ENCODE data around the gene TMEM140. TPM values are rescaled to one million over a fixed set of nuclear protein-coding genes. Genes with fewer than 3 reads are reported as not detected.
"Not testable (repeated sequence)": the region's sequence is repeated elsewhere in the genome, so short reads cannot be mapped to it uniquely, and the experiment has no call there.

TMEM140 gene
- total and polyA plus RNA-seq, 9 of the 15 experiments (the other 6 are each of a cell fraction or from before 2014, with no cell fraction given): 0.03 to 0.82 (median 0.23) TPM

DNA sequence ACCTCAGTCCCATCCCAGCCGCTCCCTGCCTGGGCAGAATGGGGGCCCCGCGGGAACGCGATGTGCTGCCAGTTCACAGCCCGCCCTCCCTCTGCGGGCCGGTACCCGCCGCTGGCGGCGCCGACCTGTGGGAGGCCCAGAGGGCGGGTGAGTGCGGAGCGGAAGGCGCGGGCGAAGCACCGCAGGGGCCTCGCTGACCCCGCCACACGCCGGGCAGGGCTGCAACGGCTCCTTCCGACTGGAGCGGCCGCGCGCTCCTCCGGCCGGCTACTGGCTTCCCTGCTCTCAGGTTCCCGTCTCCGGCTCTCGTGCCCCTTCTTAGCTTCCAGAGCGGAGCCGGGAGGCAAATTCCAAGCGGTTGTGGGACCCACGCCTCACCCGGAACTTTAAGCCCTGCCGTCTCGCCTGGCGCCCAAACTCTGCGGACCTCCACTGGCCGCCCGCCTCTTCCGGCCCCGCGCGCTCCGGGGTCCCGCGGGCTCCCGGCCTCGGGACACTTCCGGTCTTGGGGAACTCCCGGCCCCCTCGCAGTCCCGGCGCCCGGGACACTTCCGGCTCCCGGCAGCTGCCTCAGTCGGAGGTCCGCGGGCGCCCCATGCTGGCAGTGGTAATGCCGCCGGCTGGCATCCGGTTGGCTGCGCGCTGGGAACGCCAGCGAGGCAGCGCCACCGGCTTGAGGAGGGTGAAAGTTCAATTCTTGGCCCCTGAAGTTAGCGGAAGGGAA, 22.6 kb downstream of the TMEM140 start, which contains the start of gene CYREN (continued):
- TF ChIP-seq HOXB6 (CRISPR knock-in tag; IDR thresholded peaks at IDR 0.05; ENCODE audit: borderline replicate concordance) (no peak), KDM4B (IDR thresholded peaks at IDR 0.05; ENCODE audit: borderline replicate concordance in 2 of 2, low read depth in 1 of 2) (peak in 1 of 2 experiments; percentile 98; a peak in 2 of 4 replicates), SP1 (CRISPR knock-in tag; IDR thresholded peaks at IDR 0.05) (peak; percentile 97), ZKSCAN1 (IDR thresholded peaks at IDR 0.05; ENCODE audit: low read depth, low read length) (peak; percentile 85), EGR1 (conservative IDR thresholded peaks at IDR 0.05) (peak; percentile 59), ELF4 (CRISPR knock-in tag; IDR thresholded peaks at IDR 0.05) (peak; percentile 84)

- peaks cover 29% of the 10 kb centered on the region for H3K36me3 ChIP-seq (ENCODE audit: control insufficient read depth, insufficient read depth, low read length)
- H3K9me3 ChIP-seq (replicated peaks; ENCODE audit: control insufficient read depth, insufficient read depth, low read depth, low read length); H3K9me1 ChIP-seq (ENCODE audit: control insufficient read depth, insufficient read depth, low read length); H3K27me3 ChIP-seq (ENCODE audit: control insufficient read depth in 2 of 2, insufficient read depth in 2 of 2, low read length in 2 of 2); DNase-seq (ENCODE audit: extremely low read depth in 1 of 4, low spot score in 3 of 4); FAIRE-seq; ATAC-seq; H4K20me1 ChIP-seq (replicated peaks; ENCODE audit: control insufficient read depth, insufficient read depth, low read length); in situ Hi-C loops (cut with MboI): not testable (repeated sequence)
- intact Hi-C loops (cut with micrococcal nuclease): loop anchor here (1.0 to 10.0 kb wide), 5 partner anchors 217 to 539 kb away; partner anchors contain the start of gene BPGM
- ChIA-PET POLR2A (interaction anchor here (0.5 to 1.8 kb wide), 14 partner anchors 9 to 552 kb away, joined by 3 to 10 read pairs (median 3); partner anchors contain the start of gene BPGM), CTCF (ENCODE audit: low intra/inter-chr PET ratio) (interaction anchor here (0.7 kb wide), 1 partner anchor 539 kb away, joined by 3 read pairs; no protein-coding TSS in a partner anchor)
- peak overlapping the region; percentile 96 to 100 for H3K9ac ChIP-seq (ENCODE audit: insufficient read depth in 1 of 2, low read depth in 2 of 2, low read length in 2 of 2)
- peaks cover 33% of the 10 kb centered on the region for H3K79me2 ChIP-seq (ENCODE audit: control insufficient read depth, insufficient read depth, low read length)
- peak overlapping the region; percentile 95 for H3K27ac ChIP-seq (ENCODE audit: extremely low read depth, low read depth, low read length)
- peak overlapping the region; percentile 83 for H3K4me3 ChIP-seq
- H3K4me2 ChIP-seq (ENCODE audit: insufficient read depth, low read length): peak overlapping the region; percentile 88
- WGBS (ENCODE audit: insufficient coverage, low coverage, missing lambda C conversion rate): 38% methylated on average over 12 of the region's 12 CpGs
- peaks cover 15 to 30% of the 10 kb centered on the region in 2 experiments; a peak in 4 of 5 replicates for H3K4me1 ChIP-seq (replicated peaks in 1 of 2; ENCODE audit: control insufficient read depth in 2 of 2, insufficient read depth in 2 of 2, low read length in 2 of 2)
- BruUV-seq (replicated peaks): TSS peak; percentile 94
- peak overlapping the region; percentile 93 for H2AFZ ChIP-seq (ENCODE audit: low read depth, low read length)
- TF ChIP-seq POLR2H (tag; IDR thresholded peaks at IDR 0.05; ENCODE audit: low read depth): peak; percentile 30; the same call in 1 of the 2 replicates
- TF ChIP-seq ZNF518B (CRISPR knock-in tag; IDR thresholded peaks at IDR 0.05): 0 out of 2 replicates have a peak, but pooled peaks have one; percentile 58
- TF ChIP-seq, protein P1, sequence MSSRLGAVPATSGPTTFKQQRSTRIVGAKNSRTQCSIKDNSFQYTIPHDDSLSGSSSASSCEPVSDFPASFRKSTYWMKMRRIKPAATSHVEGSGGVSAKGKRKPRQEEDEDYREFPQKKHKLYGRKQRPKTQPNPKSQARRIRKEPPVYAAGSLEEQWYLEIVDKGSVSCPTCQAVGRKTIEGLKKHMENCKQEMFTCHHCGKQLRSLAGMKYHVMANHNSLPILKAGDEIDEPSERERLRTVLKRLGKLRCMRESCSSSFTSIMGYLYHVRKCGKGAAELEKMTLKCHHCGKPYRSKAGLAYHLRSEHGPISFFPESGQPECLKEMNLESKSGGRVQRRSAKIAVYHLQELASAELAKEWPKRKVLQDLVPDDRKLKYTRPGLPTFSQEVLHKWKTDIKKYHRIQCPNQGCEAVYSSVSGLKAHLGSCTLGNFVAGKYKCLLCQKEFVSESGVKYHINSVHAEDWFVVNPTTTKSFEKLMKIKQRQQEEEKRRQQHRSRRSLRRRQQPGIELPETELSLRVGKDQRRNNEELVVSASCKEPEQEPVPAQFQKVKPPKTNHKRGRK (tag; IDR thresholded peaks at IDR 0.05): peak; percentile 79
- TF ChIP-seq ZNF197 (CRISPR knock-in tag; IDR thresholded peaks at IDR 0.05; ENCODE audit: low read depth): peak; percentile 12; the same call in 1 of the 2 replicates
- TF ChIP-seq, protein P2, sequence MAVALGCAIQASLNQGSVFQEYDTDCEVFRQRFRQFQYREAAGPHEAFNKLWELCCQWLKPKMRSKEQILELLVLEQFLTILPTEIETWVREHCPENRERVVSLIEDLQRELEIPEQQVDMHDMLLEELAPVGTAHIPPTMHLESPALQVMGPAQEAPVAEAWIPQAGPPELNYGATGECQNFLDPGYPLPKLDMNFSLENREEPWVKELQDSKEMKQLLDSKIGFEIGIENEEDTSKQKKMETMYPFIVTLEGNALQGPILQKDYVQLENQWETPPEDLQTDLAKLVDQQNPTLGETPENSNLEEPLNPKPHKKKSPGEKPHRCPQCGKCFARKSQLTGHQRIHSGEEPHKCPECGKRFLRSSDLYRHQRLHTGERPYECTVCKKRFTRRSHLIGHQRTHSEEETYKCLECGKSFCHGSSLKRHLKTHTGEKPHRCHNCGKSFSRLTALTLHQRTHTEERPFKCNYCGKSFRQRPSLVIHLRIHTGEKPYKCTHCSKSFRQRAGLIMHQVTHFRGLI (CRISPR knock-in tag; IDR thresholded peaks at IDR 0.05): 0 out of 2 replicates have a peak, but pooled peaks have one; percentile 22
- TF ChIP-seq MIER1 (IDR thresholded peaks at IDR 0.05; ENCODE audit: low read depth): 0 out of 2 replicates have a peak, but pooled peaks have one; percentile 30
These were observed 23.2 kb downstream of the TMEM140 start for GRCh38 chr7:135170998-135171481.

Data from K562 (cell line).